Measurements from ENCODE around the gene KCTD2.

KCTD2 gene

DNA sequence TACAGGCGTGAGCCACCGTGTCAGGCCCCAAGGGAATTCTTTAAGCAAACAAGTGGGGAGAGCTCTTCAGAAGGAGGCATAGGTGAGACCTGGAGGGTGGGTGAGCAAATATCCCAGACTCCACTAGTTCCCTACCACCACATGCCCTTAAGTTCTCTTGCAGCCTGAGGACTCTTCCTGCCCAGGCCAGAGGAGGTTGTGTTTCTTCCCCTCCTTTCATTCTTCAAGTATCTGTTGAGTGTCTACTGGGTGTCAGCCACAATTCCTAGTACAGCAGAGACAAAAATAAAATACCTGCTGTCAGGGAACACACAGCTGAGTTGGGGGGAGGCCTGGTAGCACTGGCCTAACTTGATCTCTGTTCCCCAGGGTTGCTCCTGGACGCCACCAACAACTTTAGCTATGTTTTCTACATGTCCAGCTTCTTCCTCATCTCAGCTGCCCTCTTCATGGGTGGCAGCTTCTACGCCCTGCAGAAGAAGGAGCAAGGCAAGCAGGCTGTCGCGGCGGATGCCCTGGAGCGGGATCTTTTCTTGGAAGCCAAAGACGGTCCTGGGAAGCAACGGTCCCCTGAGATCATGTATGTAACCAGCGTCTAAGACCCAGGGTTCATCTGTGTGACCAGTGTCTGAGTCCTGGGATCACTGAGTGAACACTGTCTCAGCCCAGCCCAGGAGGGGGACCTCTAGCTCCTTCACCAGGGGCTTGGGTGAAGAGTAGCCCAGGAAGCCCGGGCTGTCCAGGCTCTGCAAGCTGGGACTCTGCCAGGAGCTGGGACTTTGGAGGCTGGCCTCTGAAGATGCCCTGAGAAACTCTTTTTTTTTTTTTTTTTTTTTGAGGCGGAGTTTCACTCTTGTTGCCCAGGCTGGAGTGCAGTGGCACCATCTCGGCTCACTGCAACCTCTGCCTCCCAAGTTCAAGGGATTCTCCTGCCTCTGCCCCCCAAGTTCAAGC, 56.9 kb downstream of the KCTD2 start:
- FAIRE-seq (no peak), DNase-seq (ENCODE audit: insufficient read length, low spot score) (no peak)
- TF ChIP-seq POLR2A (IDR thresholded peaks at IDR 0.05; ENCODE audit: low read depth, low read length): no peak

DNA sequence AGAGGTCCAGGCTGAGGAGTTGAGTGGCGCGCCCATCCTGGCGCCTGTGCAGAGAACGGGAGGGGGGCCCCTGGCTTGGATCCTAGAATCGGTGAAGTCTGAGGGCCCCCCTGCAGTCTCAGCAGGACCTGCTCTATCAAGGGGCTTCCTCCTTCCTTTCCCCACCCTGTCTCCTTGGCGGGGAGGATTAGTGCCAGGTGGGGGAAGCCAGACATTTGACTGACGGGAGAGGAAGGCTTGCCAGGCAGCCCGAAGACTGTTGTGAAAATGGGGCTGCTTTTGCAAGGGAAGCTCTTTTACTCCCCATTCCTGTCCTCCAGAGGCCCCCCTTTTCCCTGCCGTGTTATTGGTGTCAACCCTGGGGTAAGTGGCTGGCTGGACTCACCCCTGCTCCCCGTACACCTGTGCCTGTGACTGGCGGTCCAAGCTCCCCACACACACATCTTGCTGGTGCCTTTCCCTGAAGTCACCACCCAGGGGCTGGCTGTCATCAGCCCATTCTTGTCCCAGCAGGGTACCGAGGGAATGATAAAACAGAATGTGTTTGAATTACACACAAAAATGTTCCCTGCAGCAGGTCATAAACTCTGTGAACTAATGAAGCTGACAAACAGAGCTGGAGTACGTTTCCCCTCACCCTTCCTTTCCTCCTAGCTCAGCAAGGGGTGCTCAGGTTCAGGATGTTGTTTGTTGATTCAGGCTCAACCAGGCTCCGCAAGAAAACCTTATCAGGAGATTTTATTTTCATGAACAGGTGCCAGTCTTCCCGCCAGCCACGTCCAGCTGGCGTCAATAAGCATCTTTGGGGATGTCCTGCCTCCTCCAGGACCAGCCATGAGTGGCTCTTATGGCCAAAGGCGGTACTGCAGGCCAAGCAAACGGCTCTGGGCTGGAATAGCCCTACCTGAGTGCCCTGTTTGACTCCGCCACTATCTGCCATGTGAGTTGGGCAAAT, 58.4 kb downstream of the KCTD2 start:
- DNase-seq (ENCODE audit: insufficient read length, low spot score): peak; percentile 83

DNA sequence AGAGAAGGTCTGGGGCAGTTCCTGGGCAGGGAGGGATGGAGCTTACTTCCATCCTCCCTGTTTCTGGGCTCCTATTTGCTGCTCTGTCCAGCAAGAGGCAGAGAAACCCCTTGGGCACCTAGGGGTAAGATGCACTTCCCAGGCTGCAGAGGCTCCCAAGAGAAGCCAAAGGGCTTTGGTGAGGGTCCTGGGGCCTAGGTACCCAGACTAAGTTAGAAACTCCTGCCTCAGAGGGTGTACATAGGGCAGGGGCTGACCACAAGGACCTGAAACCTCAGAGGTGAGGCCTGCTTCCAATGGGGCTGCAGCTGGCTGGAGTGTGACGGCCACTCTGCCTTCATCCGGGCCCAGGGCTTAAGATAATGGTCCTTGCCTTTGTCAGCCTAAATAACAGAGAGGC, 61.2 kb downstream of the KCTD2 start:
- no peak for TF ChIP-seq POLR2A (IDR thresholded peaks at IDR 0.05; ENCODE audit: low read depth, low read length)
- FAIRE-seq: no peak
- no peak for DNase-seq (ENCODE audit: insufficient read length, low spot score)

More for the DNA sequence above, 58.4 kb downstream of the KCTD2 start:
- TF ChIP-seq POLR2A (IDR thresholded peaks at IDR 0.05; ENCODE audit: low read depth, low read length): no peak
- peak; percentile 67 for FAIRE-seq

DNA sequence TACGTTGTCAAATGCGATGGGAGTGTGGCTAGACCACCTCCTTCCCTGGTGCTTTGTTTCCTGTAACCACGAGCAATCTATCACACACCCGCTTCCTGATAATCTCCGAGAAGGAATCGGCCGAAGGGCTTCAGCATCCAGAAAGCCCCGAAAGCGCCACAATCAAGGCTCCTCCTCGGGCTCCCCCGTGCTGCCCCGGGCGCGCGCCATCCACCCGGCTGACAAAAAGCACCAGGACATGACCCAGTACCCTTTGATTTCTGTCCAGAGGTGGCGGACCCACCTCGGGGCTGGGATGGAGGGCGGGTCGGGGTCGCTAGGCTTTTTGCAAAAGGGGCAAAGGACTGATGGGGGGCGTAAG, 62.0 kb downstream of the KCTD2 start:
- FAIRE-seq (no peak), DNase-seq (ENCODE audit: insufficient read length, low spot score) (no peak)
- TF ChIP-seq POLR2A (IDR thresholded peaks at IDR 0.05; ENCODE audit: low read depth, low read length): no peak

DNA sequence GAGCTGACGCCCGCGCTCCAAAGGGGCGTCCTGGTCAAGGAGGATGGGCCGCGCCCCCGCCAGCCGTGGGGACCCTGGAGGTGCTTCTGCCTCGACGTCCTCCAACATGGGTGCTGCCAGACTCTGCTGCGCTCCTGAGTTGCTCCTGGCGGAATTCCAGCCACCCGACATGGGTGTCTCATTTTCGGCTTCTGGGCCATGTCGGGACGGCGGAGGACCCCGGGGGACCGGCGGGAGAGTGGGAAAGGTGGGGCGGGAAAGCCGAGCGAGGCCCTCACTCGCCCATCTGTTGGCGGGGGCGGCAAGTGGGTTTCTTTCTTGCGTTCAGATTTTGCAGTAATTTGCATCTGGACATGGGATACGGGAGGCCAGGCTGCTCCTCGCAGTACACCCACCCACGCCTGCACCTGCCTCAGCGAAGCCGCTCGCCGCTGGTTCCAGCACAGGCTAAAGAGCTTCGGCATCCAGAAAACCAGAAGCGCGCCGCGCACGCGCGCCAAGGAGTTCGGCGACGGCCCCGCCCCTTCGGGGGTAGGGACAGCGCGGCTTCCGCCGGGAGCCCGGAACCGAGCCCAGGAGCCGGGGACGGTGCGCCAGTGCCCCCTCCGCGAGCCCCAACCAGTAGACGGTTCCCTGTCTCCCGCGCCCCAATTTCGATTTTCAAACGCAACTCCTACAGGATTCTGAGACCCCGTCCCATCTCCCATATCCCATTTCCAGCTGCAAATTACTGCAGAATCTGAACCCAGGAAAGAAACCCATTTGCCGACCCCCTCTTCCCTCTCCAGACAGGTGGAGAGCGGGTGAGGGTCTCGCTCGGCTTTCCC, 62.6 kb downstream of the KCTD2 start, which contains the start of gene ARMC7:
Gene ARMC7 (plus strand): TSS at position 563 of the 827 bp plus-strand sequence. CDS start 320 bp downstream, outside the sequence.
- FAIRE-seq (no peak), DNase-seq (ENCODE audit: insufficient read length, low spot score) (peak; percentile 98)
- peak; percentile 84 for TF ChIP-seq POLR2A (IDR thresholded peaks at IDR 0.05; ENCODE audit: low read depth, low read length)

DNA sequence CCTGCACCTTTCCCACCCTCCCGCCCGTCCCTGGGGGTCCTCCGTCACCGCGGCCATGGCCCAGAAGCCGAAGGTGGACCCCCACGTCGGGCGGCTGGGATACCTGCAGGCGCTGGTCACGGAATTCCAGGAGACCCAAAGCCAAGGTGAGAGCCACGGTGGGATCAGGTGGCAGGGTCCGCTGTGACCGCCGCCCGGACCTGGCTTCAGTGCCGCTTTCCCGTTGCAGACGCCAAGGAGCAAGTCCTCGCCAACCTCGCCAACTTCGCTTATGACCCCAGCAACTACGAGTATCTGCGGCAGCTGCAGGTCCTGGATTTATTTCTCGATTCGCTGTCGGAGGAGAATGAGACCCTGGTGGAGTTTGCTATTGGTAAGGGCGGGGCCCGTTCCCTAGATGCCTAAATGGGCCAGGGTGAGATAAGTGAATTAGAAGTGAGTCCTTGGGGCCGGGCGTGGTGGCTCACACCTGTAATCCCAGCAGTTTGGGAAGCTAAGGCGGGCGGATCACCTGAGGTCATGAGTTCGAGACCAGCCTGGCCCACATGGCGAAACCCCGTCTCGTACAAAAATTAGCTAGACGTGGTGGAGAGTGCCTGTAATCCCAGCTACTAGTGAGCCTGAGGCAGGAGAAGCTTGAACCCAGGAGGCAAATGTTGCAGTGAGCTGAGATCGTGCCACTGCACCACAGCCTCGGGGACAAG, 63.4 kb downstream of the KCTD2 start:
- FAIRE-seq: no peak
- DNase-seq (ENCODE audit: insufficient read length, low spot score): no peak
- TF ChIP-seq POLR2A (IDR thresholded peaks at IDR 0.05; ENCODE audit: low read depth, low read length): no peak

DNA sequence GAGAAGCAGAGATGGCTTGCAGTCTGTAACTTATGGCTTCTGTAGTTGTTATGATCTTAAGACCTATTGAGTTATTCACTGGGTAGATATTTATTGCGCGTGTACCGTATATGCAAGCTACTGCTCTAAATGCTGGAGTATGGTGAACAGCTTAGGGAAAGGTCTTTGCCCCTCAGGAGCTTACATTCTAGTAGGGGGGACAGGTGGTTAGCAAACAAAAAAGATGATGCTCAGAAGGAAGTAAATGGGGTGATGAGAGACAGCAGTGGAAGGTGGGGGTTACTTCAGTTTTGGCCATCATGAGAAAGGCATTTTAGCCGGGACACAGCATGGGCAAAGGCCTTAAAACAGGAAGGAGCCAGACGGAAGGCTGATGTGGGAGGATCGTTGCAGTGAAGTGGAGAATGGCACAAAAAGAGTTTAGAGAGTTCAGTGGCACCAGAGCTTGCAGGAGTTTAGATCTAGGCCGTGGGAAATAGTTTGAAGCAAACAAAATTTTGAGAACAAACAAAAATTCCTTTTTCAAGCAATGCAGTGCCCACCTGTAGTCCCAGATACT, 64.8 kb downstream of the KCTD2 start:
- TF ChIP-seq POLR2A (IDR thresholded peaks at IDR 0.05; ENCODE audit: low read depth, low read length): no peak
- no peak for DNase-seq (ENCODE audit: insufficient read length, low spot score)
- FAIRE-seq: no peak

DNA sequence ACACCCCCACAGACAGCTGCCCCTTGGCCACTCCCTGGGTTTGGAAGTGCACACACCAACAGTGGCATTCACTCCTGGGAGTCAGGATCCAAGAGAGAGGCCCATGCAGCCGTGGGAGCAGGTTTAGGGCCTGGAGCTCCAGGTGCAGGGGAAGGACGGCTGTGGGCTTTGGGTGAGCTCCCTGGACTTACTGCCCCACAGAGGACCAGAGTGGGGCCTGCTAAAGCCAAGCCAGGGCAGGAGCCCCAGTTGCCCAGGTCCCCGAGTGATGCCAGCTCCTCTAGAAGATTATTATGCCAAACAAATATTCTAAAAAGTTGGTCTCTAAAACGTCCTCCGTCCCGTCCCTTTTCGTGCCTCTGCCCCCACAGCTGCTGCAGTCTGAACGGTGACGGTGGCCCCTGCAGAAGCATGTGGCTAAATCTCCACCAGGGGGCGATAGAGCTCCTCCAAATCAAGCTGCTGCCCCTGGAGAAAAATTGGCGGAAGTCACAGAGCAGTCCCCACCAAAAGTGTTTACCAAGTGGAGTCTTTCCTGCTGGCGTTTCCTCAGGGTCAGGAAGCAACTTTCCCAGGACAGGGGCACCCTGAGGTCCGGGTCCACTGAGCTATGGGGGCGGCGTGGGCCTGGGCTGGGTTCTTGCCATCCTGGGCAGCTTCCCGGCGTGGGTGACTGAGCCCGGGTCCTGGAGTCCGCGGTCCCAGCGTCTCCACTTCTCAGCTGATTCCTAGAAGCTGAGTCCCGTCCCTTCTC, 67.0 kb downstream of the KCTD2 start:
- FAIRE-seq: peak; percentile 11
- DNase-seq (ENCODE audit: insufficient read length, low spot score): peak; percentile 80
- TF ChIP-seq POLR2A (IDR thresholded peaks at IDR 0.05; ENCODE audit: low read depth, low read length): no peak

DNA sequence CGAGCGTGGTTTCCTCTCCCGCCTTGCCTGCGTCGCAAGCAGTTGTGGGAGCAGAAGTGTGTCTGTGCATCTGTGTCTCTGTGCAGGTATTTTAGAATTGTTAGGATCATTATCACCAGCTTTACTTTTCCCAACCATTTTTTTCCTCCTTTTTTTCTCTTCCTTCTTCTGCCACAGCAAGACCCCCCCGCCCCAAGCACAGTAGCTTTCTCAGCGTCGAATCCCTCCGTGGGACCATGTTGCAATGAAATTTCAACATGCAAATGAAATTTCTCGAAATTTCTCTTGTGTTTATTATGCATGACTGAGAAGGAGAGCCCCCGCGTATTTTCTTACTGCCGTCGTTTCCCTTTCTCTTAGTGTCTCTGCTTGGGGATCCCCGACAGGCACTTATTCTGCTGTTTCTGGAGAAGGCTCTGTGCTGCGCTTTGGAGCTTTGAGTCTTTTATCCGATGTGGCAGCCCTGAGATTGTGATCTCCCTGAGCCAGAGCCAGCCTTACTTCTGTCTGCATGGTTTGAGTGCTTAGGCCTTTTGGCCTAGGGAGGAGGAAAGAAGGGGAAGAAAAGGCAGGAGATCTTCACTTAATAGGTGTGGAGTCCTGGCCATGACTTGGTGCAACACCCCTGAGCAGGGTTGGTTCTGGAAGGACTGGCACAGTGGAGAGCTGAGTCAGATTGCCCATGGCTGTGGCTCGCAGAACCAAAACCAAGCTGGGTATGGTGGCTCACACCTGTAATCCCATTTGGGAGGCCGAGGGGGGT, 67.7 kb downstream of the KCTD2 start:
- FAIRE-seq (no peak), DNase-seq (ENCODE audit: insufficient read length, low spot score) (no peak)
- no peak for TF ChIP-seq POLR2A (IDR thresholded peaks at IDR 0.05; ENCODE audit: low read depth, low read length)
